Esophagus (tissue), 2 donors: ENCODE data around the gene SLC38A11. TPM values are rescaled to one million over a fixed set of nuclear protein-coding genes. Genes with fewer than 3 reads are reported as not detected.

ENCODE experiments used
- H3K27ac ChIP-seq, 2 donors: one replicate each; pipeline ENCODE4 v1.5.1; 2013; ENCODE audit warnings: low read depth in 2 of 2, mild to moderate bottlenecking in 2 of 2, inconsistent platforms in 1 of 2, low read length in 1 of 2, moderate library complexity in 1 of 2
- H3K27me3 ChIP-seq, 2 donors: one replicate each; pipeline ENCODE4 v1.6.1; 2013; ENCODE audit warnings: low read length in 2 of 2, control low read depth in 1 of 2, mild to moderate bottlenecking in 1 of 2; ENCODE audit not compliant: insufficient read depth in 2 of 2, control insufficient read depth in 1 of 2
- H3K36me3 ChIP-seq, 2 donors: one replicate each; pipeline ENCODE4 v1.6.1; 2013; ENCODE audit warnings: low read length in 1 of 2; ENCODE audit not compliant: control insufficient read depth in 2 of 2, insufficient read depth in 2 of 2
- H3K4me1 ChIP-seq, 2 donors: one replicate each; pipeline ENCODE4 v1.6.1; 2013; ENCODE audit warnings: low read length in 1 of 2; ENCODE audit not compliant: control insufficient read depth in 2 of 2, insufficient read depth in 2 of 2
- H3K4me3 ChIP-seq, 2 donors: one replicate each; pipeline ENCODE4 v1.5.1; 2013; ENCODE audit warnings: low read length in 2 of 2, mild to moderate bottlenecking in 2 of 2, low read depth in 1 of 2, moderate library complexity in 1 of 2
- H3K9me3 ChIP-seq, 2 donors: one replicate each; pipeline ENCODE4 v1.6.1; 2013; ENCODE audit warnings: mild to moderate bottlenecking in 2 of 2, low read depth in 1 of 2, low read length in 1 of 2, moderate library complexity in 1 of 2; ENCODE audit not compliant: control insufficient read depth in 2 of 2, insufficient read depth in 1 of 2
- WGBS, 2 donors: extraction: QIAGEN DNeasy Blood & Tissue Kit; methylation state at CpG; one replicate each; pipeline ENCODE4 v1.1.7; 2013; 5-methylcytosine and 5-hydroxymethylcytosine counted together
- polyA plus RNA-seq, 2 donors: library from polyadenylated mRNA; stranded (reverse); fragments of 200-250 nt; gene quantifications; one replicate each; pipeline ENCODE4 v1.2.3, GENCODE V29; 2013
- donor health status: healthy with polysubstance abuse.
- donor health status: Bipolar disorder and iron deficiency.

SLC38A11 gene
- polyA plus RNA-seq, 2 donors: 0.21 to 0.41 TPM

DNA sequence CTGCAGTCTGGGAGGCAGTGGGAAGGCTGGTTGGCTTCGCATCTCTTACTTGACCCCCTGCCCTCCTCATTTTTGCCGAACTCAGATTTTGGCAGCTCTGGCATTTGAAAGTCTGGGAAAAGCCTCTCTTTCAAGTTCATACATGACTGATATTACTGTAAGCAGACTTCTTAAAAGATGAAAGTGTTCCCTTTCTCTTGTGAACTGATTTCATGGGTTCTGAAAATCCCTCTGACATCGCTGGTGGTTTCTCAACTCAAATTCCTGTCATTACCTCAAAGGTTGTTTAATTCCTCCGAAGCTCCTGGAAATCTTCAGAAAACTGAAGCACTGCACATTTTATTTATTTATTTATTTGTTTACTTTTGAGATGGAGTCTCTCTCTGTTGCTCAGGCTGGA, 16.9 kb upstream of the SLC38A11 start:
- Histone ChIP-seq H3K9me3 (no peaks in the 10 kb centered on the region), H3K36me3 (no peaks in the 10 kb centered on the region), H3K4me1 (no peaks in the 10 kb centered on the region), H3K4me3 (no peak overlapping the region), H3K27me3 (no peaks in the 10 kb centered on the region), H3K27ac (no peak overlapping the region)
- WGBS, 2 donors: 50% methylated on average over 4 of the region's 4 CpGs

DNA sequence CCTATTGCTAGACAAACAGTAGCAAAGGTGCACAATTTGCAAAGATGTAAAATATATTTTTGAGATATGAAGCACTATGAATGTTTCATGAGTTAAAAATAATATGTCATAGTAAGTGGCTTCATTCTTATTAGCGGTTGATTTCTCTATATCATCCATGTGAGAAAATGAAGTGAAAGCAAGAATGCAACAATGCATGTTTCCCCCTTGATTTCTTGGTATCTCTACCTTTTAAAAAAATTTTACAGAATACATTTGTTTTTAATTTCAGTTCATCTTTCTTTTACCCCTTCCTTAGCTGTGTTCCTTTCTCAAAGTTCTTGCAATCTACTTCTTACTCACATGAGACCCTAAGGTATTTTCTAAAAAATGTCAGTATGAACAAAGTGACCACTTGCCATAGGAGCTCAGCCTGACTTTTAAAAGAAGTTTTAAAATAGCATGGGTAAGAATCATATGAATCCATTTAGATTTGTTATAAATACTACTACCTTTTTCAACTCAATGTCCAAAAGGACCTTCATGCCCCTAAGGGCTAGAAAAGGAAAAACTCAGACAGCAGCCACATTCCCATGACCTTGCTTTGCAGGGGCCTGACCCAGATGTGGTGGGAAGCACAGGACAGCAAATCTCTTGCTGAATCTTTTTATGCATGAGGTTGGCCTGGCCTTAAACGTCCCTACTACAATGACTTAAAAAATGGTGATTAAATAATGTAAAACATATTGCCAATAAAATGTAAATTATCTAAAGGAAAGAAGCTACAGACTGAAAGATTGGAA, 14.8 kb upstream of the SLC38A11 start:
- H3K4me3 ChIP-seq: no peak overlapping the region
- H3K36me3 ChIP-seq: no peaks in the 10 kb centered on the region
- H3K4me1 ChIP-seq: no peaks in the 10 kb centered on the region
- 63 to 71% methylated on average over 2 of the region's 2 CpGs for WGBS, 2 donors
- no peaks in the 10 kb centered on the region for H3K9me3 ChIP-seq
- H3K27me3 ChIP-seq: no peaks in the 10 kb centered on the region
- H3K27ac ChIP-seq: no peak overlapping the region

DNA sequence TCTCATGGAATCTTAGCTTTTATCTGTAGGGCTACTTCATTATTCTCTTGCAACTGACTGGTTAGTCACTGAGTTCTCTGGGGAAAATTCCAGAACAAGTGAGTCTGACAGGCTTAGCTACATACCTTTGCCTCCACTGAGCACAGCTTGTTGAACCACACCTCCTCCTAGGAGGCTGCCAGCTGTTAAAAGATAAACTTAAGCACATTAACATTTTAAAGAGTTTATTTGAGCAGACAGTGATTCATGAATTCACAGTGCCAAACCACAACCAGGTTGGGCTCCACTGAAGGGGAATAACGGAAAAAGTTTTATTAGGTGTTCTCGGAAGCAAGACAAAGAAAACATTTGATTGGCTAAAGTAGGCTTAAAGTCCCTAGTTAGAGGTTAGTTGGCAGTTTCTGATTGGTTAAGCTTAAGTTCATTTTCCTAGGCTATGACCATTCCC, 12.5 kb upstream of the SLC38A11 start:
- no peaks in the 10 kb centered on the region for H3K27me3 ChIP-seq
- no peaks in the 10 kb centered on the region for H3K36me3 ChIP-seq
- H3K9me3 ChIP-seq: no peaks in the 10 kb centered on the region
- no peaks in the 10 kb centered on the region for H3K4me1 ChIP-seq
- H3K27ac ChIP-seq: no peak overlapping the region
- 40 to 55% methylated on average over 2 of the region's 2 CpGs for WGBS, 2 donors
- H3K4me3 ChIP-seq: no peak overlapping the region

DNA sequence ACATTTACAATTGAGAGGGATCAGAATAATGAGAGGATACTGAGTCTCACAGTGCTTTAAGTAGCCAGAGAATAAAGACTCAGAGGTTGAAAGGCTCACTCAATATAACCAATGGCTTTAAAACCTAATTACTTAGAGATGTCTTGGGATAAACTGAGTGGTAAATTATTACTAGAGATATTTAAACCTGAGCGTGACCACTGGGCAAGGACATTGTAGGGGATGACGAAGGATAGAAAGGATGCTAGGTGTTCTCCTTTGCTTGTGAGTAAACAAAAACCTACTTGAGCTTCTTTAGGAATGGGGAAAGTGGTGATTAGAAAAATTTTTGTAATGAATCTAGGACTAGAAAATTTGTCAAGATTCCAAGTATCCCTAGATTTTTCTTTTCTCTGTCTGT, 12.0 kb upstream of the SLC38A11 start:
- Histone ChIP-seq H3K4me1 (no peaks in the 10 kb centered on the region), H3K9me3 (no peaks in the 10 kb centered on the region), H3K4me3 (no peak overlapping the region), H3K27ac (no peak overlapping the region), H3K36me3 (no peaks in the 10 kb centered on the region), H3K27me3 (no peaks in the 10 kb centered on the region)
- WGBS, 2 donors: 85 to 86% methylated on average over 2 of the region's 2 CpGs

DNA sequence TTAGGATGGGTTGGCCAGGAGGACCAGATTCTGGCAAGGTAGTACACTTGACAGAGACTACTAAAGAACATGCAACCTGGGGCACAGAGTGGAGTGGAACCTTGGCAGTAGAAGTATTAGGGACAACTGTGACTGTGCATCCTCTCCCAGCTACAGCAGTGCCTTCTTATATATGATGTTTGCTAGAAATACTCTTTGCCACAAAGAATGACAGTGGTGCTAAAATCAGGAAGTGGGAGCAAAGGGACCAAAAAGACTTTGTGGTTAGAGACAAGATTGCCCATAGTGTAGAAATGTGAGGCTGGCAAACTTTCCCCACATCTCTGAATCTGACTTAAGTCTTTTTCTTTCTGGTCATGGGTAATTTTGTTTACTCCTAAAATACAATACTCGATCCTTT, 9.4 kb upstream of the SLC38A11 start:
- H3K27ac ChIP-seq: no peak overlapping the region
- WGBS, 2 donors: 69 to 81% methylated on average over 1 of the region's 1 CpG
- H3K4me1 ChIP-seq: no peaks in the 10 kb centered on the region
- no peaks in the 10 kb centered on the region for H3K27me3 ChIP-seq
- no peak overlapping the region for H3K4me3 ChIP-seq
- H3K36me3 ChIP-seq: no peaks in the 10 kb centered on the region
- H3K9me3 ChIP-seq: no peaks in the 10 kb centered on the region

DNA sequence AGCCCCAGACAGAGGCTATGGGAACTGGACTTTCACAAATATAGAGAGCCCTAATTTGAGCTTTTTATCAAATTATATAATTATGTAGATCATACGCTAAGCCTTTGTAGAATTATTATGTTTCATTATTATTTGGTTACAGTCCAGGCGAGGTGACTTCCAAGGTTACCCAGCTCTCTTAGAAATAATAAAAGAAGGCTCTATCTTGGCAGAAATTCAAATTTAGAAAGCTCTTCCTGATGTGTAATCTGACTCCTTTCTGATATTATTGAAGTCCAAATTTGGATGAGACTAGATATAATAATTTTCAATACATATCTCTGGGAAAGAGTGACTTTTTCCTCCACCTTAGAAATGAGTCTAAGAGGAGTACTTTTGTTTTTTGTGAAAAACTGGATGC, 4.8 kb upstream of the SLC38A11 start:
- no peak overlapping the region for H3K27ac ChIP-seq
- 57 to 65% methylated on average over 2 of the region's 2 CpGs for WGBS, 2 donors
- H3K27me3 ChIP-seq: no peaks in the 10 kb centered on the region
- H3K36me3 ChIP-seq: no peaks in the 10 kb centered on the region
- no peaks in the 10 kb centered on the region for H3K9me3 ChIP-seq
- no peak overlapping the region for H3K4me3 ChIP-seq
- no peaks in the 10 kb centered on the region for H3K4me1 ChIP-seq

DNA sequence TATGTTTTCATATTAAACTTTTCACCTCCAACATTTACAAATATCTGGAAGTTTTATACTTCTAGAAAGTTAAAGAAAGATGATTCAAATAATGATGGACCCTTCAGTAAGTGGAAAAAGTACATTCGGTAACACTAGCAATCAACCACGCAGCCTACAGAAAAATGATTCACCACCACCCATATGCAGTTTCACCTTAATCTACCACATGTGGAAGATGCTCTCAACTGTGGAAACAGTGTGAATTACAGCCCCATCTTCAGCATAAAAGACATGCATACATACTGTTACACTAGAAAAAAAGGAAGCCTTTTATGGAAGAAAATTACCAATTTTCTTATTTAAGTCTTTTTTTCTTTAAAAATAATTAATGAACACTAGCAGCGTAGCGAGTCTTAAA, 1.1 kb downstream of the SLC38A11 start:
- H3K27ac ChIP-seq: no peak overlapping the region
- H3K36me3 ChIP-seq: no peaks in the 10 kb centered on the region
- no peaks in the 10 kb centered on the region for H3K27me3 ChIP-seq
- no peaks in the 10 kb centered on the region for H3K9me3 ChIP-seq
- no peak overlapping the region for H3K4me3 ChIP-seq
- WGBS, 2 donors: 81 to 92% methylated on average over 4 of the region's 4 CpGs
- no peaks in the 10 kb centered on the region for H3K4me1 ChIP-seq

DNA sequence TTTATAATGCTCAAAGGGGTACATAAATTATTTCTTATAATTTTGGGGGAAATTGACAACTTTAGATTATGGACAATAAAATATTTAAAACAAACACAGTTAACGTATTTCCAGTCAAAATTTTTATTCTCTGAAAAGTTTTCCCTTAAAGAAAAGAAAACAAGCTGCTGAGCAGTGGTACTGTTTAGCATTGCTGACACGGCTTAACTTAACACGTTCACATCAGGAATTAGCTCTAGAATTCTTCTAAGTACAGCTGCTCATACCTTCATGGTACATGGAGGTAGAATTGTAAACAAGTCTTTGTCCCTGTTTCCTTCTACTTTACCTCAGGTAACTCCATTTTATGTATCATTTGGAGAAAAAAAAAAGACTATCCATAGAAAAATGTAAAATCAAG, 2.0 kb downstream of the SLC38A11 start:
- H3K9me3 ChIP-seq: no peaks in the 10 kb centered on the region
- H3K4me3 ChIP-seq: no peak overlapping the region
- no peak overlapping the region for H3K27ac ChIP-seq
- WGBS, 2 donors: 67 to 72% methylated on average over 3 of the region's 3 CpGs
- H3K4me1 ChIP-seq: no peaks in the 10 kb centered on the region
- H3K36me3 ChIP-seq: no peaks in the 10 kb centered on the region
- H3K27me3 ChIP-seq: no peaks in the 10 kb centered on the region

DNA sequence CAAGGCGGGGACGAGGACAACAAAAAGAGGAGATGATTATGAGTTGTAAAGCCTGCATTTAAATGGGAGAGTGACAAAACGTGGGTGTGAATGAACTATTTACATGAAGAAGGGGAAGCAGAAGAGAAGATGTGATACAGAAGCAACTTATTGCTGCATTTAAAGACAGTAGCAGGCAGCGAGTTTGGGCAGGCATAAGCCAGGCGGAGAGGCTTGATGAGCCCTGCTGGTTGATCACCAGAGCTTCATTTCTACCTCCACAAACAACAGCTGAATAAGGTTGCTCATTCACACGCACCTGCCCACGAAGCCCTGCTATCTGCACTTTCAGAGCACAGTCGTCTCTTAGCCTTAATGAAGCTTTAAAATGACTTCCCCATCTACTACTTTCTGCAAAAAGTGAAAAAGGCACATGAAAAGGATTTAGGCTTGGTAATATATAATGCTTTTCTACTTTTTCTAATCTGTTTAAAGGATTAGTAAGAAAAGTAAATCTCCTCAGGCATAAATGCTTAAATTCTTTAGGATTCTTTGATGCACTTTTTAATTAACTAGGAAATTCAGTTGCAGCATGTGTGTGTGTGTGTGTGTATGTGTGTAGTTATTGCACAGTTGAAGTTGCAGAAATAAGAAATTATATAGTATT, 3.1 kb downstream of the SLC38A11 start:
- Histone ChIP-seq H3K36me3 (no peaks in the 10 kb centered on the region), H3K4me1 (no peaks in the 10 kb centered on the region), H3K27ac (no peak overlapping the region), H3K9me3 (no peaks in the 10 kb centered on the region), H3K27me3 (no peaks in the 10 kb centered on the region), H3K4me3 (no peak overlapping the region)
- 64 to 65% methylated on average over 8 of the region's 8 CpGs for WGBS, 2 donors

DNA sequence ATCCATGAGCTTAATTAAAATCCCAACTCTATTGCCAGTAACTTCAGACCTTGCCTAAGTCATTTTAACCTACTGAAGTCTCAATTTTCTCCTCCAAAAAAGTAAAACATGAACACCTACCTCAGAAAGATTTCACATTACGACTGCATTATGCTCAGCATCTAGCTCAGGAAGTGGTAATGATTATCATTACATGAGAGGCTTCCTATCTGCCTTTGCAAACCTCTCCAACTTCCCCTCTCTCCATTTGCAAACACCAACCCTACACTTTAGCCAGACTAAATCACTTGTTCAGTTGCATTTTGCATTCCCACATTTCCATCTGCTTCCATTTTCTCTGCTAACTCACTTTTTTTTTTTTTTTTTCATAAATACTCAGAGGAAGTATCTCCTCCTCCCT, 6.8 kb downstream of the SLC38A11 start:
- Histone ChIP-seq H3K4me1 (no peaks in the 10 kb centered on the region), H3K36me3 (no peaks in the 10 kb centered on the region), H3K27me3 (no peaks in the 10 kb centered on the region), H3K4me3 (no peak overlapping the region), H3K9me3 (no peaks in the 10 kb centered on the region), H3K27ac (no peak overlapping the region)
- 70 to 75% methylated on average over 1 of the region's 1 CpG for WGBS, 2 donors
